ENCODE data around the gene SAP25. TPM values are rescaled to one million over a fixed set of nuclear protein-coding genes. Genes with fewer than 3 reads are reported as not detected.

SAP25 gene
- total and polyA plus RNA-seq, 4 donors, result 0.33 to 0.84 (median 0.56) TPM; not detected in 1

Small RNA genes lying within 50 kb of the gene (small RNA-seq; reads per million reads assigned to genes)
- gene RN7SL416P, result not detected
- not detected for gene SAP25

Other genes starting within 250 kb of the SAP25 start
- gene PILRB, start 215.8 kb downstream of the SAP25 start, total RNA-seq, result 10 to 100 TPM in 1 of 2 donors, 1 to 10 TPM in 1; 6.0 to 50.8 TPM
- 10 to 100 TPM; 12.2 to 16.5 TPM for gene PILRB, start 215.8 kb downstream of the SAP25 start, polyA plus RNA-seq
- 1 to 10 TPM; 2.8 to 3.5 TPM for gene PILRA, start 200.4 kb downstream of the SAP25 start, total RNA-seq
- gene PILRA, start 200.4 kb downstream of the SAP25 start, polyA plus RNA-seq, result 1 to 10 TPM; 1.5 to 3.5 TPM
- gene ZCWPW1, start 145.2 kb downstream of the SAP25 start, total RNA-seq, result 1 to 10 TPM; 1.4 to 2.3 TPM
- gene ZCWPW1, start 145.2 kb downstream of the SAP25 start, polyA plus RNA-seq, result 1 to 10 TPM; 3.3 TPM
- gene MEPCE, start 144.1 kb downstream of the SAP25 start, total RNA-seq, result 10 to 100 TPM; 13.5 to 19.6 TPM
- 10 to 100 TPM in 1 of 2 donors, 1 to 10 TPM in 1; 6.7 to 21.8 TPM for gene MEPCE, start 144.1 kb downstream of the SAP25 start, polyA plus RNA-seq
- gene PPP1R35, start 137.4 kb downstream of the SAP25 start, total RNA-seq, result 1 to 10 TPM; 6.6 to 7.4 TPM
- gene PPP1R35, start 137.4 kb downstream of the SAP25 start, polyA plus RNA-seq, result 10 to 100 TPM in 1 of 2 donors, 1 to 10 TPM in 1; 7.8 to 12.2 TPM
- gene SPACDR, start 109.6 kb downstream of the SAP25 start, total RNA-seq, result under 1 TPM; 0.17 to 0.33 TPM
- gene SPACDR, start 109.6 kb downstream of the SAP25 start, polyA plus RNA-seq, result under 1 TPM in 1 of 2 donors, not detected in 1; 0.06 TPM
- gene TSC22D4, start 94.7 kb downstream of the SAP25 start, total RNA-seq, result 10 to 100 TPM in 1 of 2 donors, 1 to 10 TPM in 1; 6.9 to 21.2 TPM
- gene TSC22D4, start 94.7 kb downstream of the SAP25 start, polyA plus RNA-seq, result 10 to 100 TPM in 1 of 2 donors, 1 to 10 TPM in 1; 5.5 to 15.9 TPM
- under 1 TPM; 0.08 to 0.09 TPM for gene NYAP1, start 90.0 kb downstream of the SAP25 start, total RNA-seq
- under 1 TPM in 1 of 2 donors, not detected in 1; 0.29 TPM for gene NYAP1, start 90.0 kb downstream of the SAP25 start, polyA plus RNA-seq
- gene AGFG2, start 34.7 kb downstream of the SAP25 start, total RNA-seq, result 10 to 100 TPM; 37.2 to 48.8 TPM
- 10 to 100 TPM; 37.4 to 47.2 TPM for gene AGFG2, start 34.7 kb downstream of the SAP25 start, polyA plus RNA-seq
- 10 to 100 TPM in 1 of 2 donors, 1 to 10 TPM in 1; 8.2 to 25.8 TPM for gene LRCH4, start 12.2 kb upstream of the SAP25 start, total RNA-seq
- 10 to 100 TPM in 1 of 2 donors, 1 to 10 TPM in 1; 9.1 to 16.9 TPM for gene LRCH4, start 12.2 kb upstream of the SAP25 start, polyA plus RNA-seq
- 1 to 10 TPM in 1 of 2 donors, under 1 TPM in 1; 0.67 to 1.3 TPM for gene FBXO24, start 12.4 kb upstream of the SAP25 start, total RNA-seq
- gene FBXO24, start 12.4 kb upstream of the SAP25 start, polyA plus RNA-seq, result under 1 TPM; 0.25 to 0.32 TPM
- gene PCOLCE, start 28.5 kb upstream of the SAP25 start, total RNA-seq, result 10 to 100 TPM in 1 of 2 donors, 1 to 10 TPM in 1; 6.7 to 13.1 TPM
- 10 to 100 TPM; 10.4 to 38.2 TPM for gene PCOLCE, start 28.5 kb upstream of the SAP25 start, polyA plus RNA-seq
- gene MOSPD3, start 38.6 kb upstream of the SAP25 start, total RNA-seq, result 1 to 10 TPM; 3.5 to 6.3 TPM
- 10 to 100 TPM; 10.8 to 15.7 TPM for gene MOSPD3, start 38.6 kb upstream of the SAP25 start, polyA plus RNA-seq
- 100 to 1,000 TPM; 276 to 358 TPM for gene TFR2, start 67.7 kb upstream of the SAP25 start, total RNA-seq
- 100 to 1,000 TPM; 354 to 663 TPM for gene TFR2, start 67.7 kb upstream of the SAP25 start, polyA plus RNA-seq
- not detected for gene ACTL6B, start 82.5 kb upstream of the SAP25 start, total RNA-seq
- not detected for gene ACTL6B, start 82.5 kb upstream of the SAP25 start, polyA plus RNA-seq
- gene GNB2, start 99.8 kb upstream of the SAP25 start, total RNA-seq, result 10 to 100 TPM; 57.9 to 88.5 TPM
- 100 to 1,000 TPM in 1 of 2 donors, 10 to 100 TPM in 1; 37.6 to 133 TPM for gene GNB2, start 99.8 kb upstream of the SAP25 start, polyA plus RNA-seq
- gene GIGYF1, start 120.3 kb upstream of the SAP25 start, total RNA-seq, result 10 to 100 TPM; 12.7 TPM
- gene GIGYF1, start 120.3 kb upstream of the SAP25 start, polyA plus RNA-seq, result 1 to 10 TPM; 6.8 to 7.5 TPM
- 10 to 100 TPM; 19.1 to 36.6 TPM for gene POP7, start 132.2 kb upstream of the SAP25 start, total RNA-seq
- gene POP7, start 132.2 kb upstream of the SAP25 start, polyA plus RNA-seq, result 10 to 100 TPM; 31.1 to 40.1 TPM
- gene EPO, start 146.6 kb upstream of the SAP25 start, total RNA-seq, result 1 to 10 TPM; 1.3 to 1.5 TPM
- 10 to 100 TPM in 1 of 2 donors, 1 to 10 TPM in 1; 5.3 to 22.9 TPM for gene EPO, start 146.6 kb upstream of the SAP25 start, polyA plus RNA-seq
- gene ZAN, start 159.7 kb upstream of the SAP25 start, total RNA-seq, result under 1 TPM in 1 of 2 donors, not detected in 1; under 0.01 TPM
- under 1 TPM in 1 of 2 donors, not detected in 1; 0.08 TPM for gene ZAN, start 159.7 kb upstream of the SAP25 start, polyA plus RNA-seq